Measurements from ENCODE around the gene CCL22.
"Not testable (repeated sequence)": the region's sequence is repeated elsewhere in the genome, so short reads cannot be mapped to it uniquely, and the experiment has no call there.

Gene CCL22

DNA sequence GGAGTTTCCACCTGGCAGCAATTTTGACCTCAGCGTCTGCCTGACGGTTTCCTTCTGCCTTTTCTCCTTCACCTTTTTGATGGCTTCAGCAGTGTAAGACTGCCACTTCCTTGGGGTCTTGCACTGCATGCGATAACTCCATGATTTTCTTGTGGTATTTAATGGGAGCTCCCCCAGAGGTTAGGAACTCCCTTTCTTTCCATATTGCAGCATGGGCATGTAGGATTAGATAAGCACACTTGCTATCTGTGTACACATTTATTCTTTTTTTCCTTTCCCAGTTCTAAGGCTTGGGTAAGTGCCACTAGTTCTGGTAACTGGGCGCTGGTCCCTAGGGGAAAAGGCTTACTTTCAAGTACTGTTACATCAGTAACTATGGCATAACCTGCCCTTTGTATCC, 38.9 kb downstream of the CCL22 start:
- not testable (repeated sequence) for DNase-seq

DNA sequence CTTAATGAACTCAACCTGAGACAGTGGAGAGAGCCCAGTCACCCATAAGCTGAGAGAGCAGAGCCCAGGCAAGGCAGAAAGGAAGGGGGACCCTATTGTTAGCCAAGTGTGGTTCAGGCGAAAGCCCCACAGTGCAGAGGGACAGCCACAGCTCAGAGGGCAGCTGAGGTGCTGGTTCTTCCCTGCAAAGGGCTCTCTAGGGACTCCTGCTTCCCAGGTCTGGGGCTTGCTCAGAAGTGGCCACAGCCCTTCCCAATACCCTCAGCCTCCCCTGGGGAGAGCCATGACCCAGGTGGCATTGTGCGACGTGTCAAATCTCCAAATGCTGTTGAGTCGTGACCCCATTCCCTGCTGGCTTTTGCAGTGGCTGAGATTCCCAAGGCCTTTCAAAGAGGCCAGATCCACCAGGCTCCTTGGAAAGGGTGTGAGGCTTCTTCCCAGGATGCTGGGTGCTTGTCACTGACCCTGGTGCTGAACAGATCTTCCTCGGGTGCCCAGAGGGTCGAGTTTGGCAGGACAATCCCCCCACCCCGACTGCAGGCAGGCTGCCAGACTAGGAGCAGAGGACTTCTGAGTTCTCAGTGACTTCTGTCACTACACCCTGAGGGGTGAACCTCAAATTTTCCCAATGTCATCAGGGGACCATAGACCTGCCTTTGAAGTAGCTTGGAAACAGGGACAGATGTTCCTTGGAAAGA, 43.5 kb downstream of the CCL22 start:
- no peak for DNase-seq

DNA sequence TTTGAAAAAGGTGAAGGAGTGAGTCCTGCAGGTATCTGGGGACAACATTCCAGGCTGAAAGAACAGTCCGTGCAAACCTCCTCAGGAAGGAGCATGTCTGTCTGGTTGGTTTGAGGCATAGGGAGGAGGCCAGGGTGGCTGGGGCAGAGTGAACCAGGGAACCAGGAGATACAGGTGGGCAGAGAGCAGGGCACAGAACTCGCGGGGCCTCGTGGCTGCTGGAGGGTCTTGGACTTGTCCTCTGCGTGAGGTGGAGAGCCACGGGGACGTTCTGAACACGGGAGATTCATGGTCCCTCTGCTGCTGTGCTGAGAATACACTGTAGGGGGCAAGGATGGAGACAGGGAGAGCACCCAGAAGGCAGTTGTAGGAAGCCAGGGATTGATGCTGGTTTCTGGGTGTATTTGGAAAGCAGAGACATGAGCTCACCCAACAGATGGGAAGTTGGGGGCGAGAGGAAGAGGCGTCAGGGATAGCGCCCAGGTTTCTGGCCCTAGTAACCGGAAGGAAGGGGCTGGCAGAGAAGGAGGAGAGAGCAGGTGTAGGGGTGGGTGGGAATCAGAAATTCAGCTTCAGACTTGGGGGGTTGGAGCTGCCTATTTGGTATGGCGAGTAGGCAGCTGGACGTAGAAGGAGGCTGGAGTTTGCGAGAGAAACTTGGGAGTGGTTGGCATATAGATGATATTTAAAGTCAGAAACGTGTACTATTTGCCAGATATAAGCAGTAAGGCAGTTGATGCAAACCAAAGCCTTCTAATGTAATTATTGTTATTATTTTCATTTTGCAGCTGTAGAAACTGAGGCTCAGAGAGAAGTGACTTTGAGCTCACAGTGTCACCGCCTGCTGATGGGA, 45.6 kb downstream of the CCL22 start, which contains the start of gene CCL17:
Gene CCL17 (plus strand): TSS at position 803 of the 853 bp plus-strand sequence. CDS start 9,166 bp downstream, outside the sequence.
- DNase-seq = no peak

DNA sequence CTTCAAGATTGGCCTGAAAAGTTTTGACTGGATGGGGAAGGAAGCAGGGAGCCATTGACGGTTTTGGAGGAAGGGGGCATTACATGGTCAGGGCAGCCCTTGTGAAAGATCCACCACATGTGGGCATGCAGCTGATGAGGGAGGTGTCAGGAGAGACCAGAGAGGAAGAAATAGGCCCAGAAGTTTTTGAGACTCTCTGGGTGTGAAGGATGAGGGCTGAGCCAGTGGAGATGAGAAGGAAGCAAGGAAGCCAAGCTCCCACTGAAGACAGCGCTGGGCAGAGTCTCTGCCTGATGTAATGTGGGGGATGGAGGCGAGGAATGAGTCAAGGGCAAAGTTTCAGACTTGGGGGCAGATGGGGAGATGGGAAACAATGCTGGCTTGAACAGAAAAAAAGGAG, 46.5 kb downstream of the CCL22 start:
- DNase-seq = no peak

DNA sequence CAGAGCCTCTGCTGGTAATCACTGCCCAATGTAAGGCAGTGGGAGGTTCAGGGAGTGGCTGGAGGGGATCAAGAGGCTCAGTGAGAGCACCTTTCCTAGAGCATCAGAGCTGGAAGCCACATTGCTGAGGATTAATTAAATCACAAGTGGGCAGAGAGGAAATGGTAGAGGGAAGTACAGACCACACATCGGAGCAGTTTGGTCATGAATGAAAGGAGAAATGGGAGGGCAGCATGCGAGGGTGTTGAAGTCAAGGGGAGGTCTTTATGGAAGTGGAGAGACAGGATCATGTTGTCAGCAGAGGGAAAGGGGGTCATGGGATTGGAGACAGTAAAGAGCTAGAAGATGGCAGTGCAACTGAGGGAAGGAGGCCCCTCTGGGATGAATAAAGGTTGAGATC, 48.3 kb downstream of the CCL22 start:
- DNase-seq = no peak

DNA sequence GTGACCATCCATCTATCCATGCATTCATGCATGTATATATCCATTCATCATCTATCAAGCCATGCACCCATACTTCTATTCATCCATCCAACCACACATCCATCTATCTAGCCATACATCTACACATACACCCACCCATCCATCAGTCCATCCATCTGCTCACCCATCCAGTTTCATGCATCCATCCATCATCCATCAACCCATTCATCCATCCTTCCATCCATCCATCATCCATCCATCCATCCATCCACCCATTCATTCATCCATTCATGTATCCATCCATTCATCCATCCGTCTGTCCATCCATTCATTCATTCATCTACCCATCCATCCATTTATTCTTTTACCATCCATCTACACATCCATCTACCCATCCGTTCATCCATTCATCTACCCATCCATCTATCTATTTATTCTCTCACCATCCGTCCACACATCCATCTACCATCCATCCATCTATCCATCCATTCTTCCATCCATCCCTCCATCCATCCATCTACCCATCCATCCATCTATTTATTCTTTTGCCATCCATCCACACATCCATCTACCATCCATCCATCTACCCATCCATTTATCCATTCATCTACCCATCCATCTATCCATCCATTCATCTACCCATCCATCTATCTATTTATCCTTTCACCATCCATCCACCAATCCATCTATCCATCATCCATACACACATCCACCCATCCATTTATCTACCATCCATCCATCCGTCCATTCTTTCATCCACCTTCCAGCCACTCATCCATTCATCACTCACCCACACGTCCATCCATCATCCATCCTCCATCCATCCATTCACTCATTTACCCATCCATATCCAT, 49.2 kb downstream of the CCL22 start:
- no peak for DNase-seq

DNA sequence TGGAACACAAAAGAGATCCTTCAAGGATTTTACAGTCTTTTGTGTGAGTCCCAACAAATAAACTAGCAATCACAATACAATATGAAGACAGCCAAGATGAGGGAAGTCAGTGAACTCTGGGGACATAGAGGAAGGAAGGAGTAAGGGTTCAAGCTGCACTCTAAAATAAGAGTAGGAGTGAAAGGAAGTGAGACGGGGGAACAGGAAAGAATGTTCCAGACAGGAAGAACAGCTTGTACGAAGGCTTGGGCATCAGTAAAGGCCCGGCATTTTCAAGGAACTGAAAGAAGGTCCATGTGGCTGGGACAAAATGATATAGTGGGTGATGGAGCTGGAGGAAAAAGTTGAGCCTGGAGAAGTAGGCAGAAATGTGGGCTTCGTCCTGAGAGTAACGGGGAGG, 50.5 kb downstream of the CCL22 start:
- DNase-seq = no peak

DNA sequence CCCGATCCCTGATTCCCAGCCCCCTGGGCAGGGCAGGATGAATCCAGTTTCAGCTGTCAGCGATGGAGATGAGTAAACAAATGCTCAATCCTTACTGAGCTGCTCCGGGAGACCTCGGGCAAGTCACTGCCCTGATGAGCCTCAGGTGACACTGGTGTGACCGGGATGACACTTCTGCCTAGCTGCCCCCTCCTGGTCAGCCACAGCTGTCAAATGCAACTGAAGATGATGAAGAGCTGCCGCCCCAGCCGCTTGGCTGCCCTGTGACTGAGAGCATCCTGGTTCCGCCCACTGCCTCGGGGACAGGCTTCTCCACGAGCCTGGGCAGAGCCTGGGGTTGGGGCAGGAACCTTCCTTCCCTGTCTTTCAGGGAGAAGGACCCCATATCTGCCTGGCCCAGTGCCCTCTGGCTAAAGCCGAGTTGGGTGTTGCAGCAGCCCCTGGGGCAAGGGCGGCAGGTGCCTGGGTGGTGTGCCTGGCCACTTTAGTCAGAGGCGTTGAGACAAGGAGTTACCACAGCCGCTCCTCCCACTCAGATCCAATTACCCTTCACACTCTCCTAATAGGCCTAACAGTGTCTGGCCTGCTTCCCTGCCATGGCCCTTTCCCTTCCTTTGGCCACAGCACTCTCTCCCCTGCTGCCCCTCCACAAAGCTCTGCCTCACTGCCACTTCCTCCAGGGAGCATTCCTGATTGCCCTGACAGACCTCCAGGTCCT, 51.4 kb downstream of the CCL22 start:
- DNase-seq = peak; percentile 4

DNA sequence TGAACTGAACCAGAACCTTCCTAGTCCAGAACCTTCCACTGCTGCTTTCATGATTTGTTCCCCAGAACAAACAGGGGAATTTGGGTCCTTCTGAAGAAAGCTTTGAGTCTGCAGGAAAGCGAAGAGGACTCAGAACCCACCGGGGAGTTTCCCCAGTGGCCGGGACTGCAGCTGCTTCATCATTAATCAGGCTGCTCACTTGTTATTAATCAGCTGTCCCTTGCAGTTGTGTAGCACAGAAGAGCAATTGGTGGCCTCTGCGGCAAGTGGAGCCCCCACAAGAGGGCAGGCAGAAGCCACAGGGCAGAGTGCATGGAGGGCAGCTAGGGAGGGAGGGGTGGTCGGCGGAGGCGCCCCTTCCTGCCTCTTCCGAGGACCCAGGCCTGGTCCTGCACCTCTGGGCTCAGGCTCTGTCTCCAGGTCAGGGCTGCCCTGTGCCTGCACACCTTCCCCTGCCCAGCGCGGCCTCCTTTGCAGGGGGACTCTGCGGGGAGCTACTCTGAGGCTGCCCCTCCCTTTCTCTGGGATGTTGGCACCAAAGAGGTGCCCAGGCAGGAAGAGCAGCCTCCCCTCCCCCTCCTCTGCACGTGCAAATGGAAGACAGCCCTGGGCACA, 52.9 kb downstream of the CCL22 start:
- no peak for DNase-seq

DNA sequence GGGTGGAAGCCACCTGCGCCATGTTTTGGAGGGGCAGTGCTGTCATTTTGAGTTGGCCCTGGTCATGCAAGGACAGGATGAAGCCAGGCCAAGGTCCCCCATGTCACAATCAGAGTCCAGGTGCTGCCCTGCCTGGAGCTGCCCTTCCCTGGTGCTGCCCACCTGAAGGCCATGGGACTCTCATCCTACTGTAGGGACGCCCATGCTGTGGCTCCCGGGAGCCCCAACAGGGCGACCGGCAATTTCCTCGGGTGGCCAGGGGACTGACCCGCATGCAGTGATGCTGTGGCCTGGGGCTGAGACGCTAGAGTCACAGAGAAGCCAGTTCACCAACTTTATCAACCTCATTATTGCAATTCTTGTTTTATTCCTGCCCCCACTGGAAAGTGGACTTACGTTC, 54.0 kb downstream of the CCL22 start:
- no peak for DNase-seq

DNA sequence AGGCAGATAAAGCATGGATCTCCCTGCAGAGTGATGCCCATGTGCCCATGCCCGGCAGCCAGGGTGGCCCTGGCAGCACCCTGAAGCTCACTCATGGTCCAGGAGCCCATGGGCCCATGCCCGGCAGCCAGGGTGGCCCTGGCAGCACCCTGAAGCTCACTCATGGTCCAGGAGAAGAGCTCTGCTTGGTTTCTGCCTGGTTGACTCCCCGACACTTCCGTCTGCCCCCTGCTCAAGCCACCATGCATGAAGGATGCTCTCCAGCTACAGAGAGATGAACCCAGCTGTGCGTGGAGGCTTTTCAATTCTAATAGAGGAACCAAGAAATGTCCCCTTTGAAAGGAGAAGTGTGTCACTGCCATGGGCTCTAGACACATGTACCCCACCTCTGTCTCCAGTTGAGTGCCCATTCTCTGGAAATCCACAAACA, 54.7 kb downstream of the CCL22 start:
- no peak for DNase-seq

DNA sequence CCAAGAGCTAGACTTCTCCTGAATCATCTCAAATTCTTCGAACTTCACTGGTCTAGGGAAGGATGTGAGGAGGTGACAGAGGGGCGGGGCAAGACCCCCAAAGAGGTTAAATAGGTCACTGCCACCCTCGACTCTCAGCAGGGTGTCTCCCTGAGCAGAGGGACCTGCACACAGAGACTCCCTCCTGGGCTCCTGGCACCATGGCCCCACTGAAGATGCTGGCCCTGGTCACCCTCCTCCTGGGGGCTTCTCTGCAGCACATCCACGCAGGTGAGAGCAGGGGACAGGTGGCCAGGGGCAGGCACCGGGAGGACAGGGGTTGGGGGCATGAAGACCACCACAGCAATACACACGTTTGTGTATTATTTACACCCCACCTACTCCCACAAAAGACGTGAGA, 55.1 kb downstream of the CCL22 start:
- no peak for DNase-seq

Data from NCI-H1436 (cell line).